ELF-1 (cell line): ENCODE results near the gene TRIM63.
A peak's percentile ranks its signal among the peaks of the same experiment; 100 is the strongest.
"Not testable (repeated sequence)": the region's sequence is repeated elsewhere in the genome, so short reads cannot be mapped to it uniquely, and the experiment has no call there.

Experiments used
- DNase-seq: peaks from one replicate; pipeline ENCODE4 v3.0.0-alpha.2; 2016; ENCODE audit warnings: low read depth, low spot score

TRIM63 gene

DNA sequence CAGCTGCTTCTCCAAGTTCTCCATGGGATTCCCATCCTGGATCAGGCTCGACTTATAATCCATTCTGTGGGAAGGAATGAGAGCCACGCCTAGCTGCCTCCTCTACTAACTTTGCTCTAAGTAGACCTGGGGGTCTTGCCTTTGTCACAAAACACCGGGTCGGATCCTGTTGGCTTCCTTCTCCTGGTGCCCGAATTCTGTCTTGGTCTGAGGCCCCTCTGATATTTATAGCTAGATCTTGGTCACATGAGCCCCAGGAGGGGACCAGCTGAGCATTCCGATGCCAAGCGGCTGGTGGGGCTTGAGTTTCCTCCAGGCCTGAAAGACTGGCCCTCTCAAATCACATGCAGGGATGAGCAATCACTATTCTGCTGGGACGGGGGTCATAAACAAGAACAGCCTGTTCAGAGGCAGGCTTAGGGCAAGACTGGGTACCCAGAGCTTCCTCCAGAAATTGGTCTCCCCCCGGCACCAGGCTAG lies at the start of gene TRIM63:
Gene TRIM63, minus strand, starts transcription at position 199 of the 480 bp plus-strand sequence. Its CDS starts 136 bp downstream, at position 63.
- DNase-seq: peak; percentile 34

DNA sequence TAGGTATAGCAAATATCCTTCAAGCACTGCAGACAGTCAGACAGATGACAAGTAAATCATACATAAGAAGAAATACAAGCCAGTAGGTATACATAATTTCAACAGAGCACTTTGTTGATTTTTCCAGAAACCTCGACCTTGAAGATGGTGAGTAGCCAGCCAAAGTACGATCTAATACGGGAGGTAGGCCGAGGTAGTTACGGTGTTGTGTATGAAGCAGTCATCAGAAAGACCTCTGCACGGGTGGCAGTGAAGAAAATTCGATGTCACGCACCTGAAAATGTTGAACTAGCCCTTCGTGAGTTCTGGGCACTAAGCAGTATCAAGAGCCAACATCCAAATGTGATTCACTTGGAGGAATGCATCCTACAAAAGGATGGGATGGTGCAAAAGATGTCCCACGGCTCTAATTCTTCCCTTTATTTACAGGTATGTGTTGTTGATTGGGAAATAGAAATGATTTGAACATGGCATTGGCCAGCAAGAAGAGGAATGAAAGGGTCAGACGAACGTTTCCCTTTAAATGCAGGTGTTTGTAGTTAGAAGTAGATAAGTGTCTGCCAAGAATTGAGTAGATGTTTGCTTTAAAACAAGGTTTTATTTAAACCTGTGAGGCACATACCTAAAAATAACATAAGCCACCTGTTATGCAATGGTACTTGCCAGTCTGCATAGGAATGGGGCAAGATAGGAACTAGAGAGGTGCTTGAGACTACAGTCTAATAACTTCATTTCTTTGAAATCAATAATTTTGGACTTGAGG lies 46.9 kb upstream of the TRIM63 start:
- DNase-seq: no peak

GRCh38 chr1:26112407-26112775 lies 45.0 kb upstream of the TRIM63 start:
- DNase-seq: no peak

DNA sequence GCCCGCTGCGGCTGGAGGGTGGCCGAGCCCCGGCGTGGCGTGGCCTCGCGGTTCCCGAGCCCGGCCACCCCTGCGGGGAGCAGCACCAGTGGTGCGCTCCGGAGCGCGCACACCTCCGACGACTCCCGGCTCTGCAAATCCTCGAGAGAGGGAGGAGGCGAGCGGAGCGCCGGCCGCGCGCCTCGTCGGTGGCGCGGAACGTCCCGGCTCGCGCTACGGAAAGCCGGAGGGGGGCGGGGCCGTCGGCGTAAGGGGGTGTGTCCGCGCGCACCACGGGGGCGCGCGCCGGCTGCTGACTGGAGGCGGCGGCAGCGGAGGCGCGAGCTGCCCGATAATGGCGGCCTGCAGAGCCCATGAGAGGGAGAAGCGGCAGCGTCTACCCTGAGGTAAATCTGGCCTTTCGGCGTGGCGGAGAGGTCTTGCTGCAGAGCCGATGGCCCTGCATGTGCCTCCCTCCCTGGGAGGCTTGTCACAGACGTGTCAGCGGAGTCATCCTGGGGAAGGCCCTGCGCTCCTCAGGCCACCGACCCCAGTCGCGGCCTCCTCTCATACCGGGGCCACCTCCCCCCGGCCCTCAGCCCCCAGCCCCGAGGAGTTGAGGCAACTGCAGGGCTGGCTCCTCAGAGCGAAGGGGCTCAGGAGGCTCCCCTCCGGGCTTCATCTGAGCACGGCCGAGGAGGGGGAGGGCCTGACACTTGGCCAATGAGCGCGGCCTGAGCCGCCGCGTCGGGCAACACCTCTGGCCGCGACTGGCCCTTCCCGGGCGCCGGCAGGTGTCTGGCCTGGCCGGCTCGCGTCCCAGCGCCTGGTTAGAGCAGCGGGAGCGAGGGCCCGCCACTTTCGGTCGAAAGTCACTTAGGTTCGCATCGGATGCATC lies 44.3 kb upstream of the TRIM63 start, which contains the start of gene PDIK1L:
Gene PDIK1L, plus strand, starts transcription at position 295 of the 877 bp plus-strand sequence. CDS start 2,485 bp downstream, outside the sequence.
- DNase-seq: peak; percentile 96

GRCh38 chr1:26110731-26111529 lies 43.5 kb upstream of the TRIM63 start:
- peak; percentile 82 for DNase-seq

DNA sequence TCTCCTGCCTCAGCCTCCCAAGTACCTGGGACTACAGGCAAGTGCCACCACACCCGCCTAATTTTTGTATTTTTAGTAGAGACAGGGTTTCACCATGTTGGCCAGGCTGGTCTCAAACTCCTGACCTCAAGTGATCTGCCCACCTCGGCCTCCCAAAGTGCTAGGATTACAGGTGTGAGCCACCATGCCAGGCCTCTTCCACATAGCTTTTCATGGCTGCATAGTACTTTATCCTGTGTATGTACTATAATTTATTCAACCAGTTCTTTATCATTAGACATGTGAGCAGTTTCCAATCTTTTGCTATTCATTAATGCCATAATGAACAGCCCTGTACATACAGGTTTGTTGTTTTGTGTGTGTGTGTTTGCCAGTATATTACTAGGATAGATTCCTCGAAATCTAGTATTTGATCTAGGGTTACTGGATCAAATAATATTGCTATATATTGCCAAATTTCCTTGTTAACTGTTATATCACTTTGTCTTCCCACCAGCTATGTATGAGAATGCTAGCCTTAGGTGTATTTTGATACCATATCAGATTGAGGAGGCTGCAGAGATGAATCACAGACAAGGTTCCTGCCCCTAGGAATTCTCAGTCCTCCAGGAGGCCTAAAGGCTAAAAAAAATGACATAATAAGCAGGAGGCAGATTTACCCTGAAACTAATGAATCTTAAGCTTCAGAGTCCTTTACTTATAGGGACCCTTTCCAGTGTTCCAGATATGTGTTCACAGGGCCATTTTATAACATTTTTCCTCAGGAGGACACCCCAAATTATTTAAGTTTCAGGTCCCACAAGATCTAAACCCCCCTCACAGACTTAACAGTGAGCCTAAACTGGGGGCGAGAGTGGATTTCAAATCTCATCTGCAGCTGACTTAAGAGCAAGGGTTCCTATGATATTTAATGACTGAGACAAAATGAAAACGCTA lies 42.1 kb upstream of the TRIM63 start:
- DNase-seq: no peak

- not testable (repeated sequence) for DNase-seq
Observed at GRCh38 chr1:26105226-26105548, 37.8 kb upstream of the TRIM63 start.

DNA sequence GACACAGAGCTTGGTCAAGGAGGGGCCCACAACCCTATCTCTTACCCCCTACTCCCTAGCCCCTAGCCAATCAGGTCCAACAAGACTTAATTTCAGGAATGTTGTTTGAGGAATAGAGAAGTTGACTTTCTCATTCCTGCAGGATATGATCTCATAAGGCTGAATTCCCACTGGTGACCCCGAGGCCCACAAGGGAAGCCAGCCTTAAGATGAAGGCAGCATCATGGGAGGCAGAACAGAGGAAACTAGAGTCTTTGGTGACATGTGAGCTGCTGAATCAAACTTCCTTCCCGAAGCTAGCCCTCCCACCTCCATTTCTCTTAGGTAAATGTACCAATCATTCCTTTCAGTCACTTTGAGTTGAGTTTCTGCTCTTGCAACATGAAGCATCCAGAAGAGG lies 35.1 kb upstream of the TRIM63 start:
- no peak for DNase-seq

DNA sequence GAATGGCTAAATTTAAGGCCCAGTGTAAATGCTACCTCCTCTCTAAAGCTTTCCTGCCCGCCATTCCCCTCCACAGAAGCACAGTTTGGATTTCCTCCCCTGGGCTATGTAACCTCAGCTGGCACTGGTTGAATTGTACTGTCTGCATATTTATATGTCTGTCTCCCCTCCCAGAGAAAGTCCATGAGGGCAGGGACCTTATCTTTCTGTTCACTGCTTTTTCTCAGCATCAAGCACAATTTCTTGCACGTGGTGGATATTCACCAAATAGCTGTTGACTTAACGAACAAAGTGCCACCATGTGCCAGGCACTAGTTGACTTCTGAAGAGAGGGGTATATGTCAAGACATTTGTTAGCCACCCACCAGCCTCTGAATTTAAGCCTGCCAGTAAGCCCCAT lies 34.7 kb upstream of the TRIM63 start:
- DNase-seq: no peak

DNA sequence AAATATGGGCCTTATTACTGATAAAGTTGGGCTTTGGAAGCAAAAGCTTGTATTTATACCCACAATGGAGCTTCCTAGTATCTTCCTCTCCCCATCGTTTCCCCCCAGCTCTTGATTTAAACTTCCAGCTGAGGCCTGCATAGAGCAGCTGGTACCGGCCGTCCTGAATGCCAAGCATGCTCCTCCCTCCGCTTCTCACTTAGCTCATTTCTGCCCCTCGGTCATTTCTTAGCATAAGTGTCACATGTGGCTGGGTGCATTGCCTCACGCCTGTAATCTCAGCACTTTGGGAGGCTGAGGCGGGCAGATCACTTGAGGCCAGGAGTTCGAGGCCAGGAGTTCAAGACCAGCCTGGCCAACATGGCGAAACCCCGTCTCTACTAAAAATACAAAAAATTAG lies 32.8 kb upstream of the TRIM63 start:
- not testable (repeated sequence) for DNase-seq

DNA sequence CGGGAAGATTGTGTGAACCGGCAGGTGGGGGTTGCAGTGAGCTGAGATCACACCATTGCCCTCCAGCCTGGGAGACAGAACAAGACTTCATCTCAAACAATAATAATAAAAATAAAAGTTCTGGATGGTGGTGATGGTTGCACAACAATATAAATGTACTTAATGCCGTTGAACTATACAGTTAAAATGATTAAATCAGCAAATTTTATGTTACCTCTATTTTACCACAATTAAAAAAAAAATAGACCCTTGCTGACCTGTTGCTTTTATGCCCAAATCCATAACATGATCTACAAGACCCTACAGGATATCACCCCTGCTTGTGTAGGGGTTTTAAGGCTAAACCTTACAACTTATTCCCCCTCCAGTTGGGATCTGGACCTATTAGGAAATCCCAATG lies 32.4 kb upstream of the TRIM63 start:
- DNase-seq: no peak

- no peak for DNase-seq
Observed at GRCh38 chr1:26098602-26099001, 31.2 kb upstream of the TRIM63 start.

DNA sequence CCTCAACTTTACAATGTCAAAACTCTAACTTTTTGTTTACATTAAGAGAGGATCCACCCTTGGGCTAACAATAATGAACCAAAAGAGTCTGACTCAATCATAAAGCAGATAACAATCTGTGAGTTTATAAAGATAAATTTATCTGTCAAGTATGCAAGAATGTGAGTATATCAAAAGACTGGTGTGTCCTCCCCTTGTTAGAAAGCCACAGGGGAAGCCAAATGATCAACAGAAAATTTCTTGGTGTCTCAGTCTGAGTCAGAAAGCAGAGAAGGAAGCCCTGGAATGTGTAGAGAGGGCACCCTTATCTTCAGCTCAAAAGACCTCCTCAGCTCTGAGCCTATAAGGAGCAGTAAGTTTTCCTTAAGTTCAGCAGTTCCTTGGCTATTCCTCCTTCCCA lies 30.3 kb upstream of the TRIM63 start:
- no peak for DNase-seq

DNA sequence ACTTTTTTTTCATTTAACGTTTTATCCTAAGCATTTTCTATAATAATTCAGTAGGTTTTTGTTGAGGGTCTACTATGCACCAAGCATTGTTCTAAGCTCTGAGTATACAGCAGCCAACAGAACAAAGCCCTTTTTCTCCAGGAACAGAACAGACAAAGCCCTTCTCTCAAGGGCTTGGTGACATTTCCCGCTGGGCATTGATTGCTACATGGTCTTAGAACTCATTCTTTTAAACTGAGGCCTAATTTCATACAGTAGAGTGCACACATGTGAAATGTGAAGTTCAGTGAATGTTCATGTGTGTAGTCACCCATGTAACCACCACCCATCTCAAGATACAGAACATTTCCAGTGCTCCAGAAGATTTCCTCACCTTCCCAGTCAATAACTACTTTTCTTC lies 29.0 kb upstream of the TRIM63 start:
- no peak for DNase-seq

- peak; percentile 95 for DNase-seq
Observed at GRCh38 chr1:26094677-26095383, 27.4 kb upstream of the TRIM63 start.

- DNase-seq: peak; percentile 93
Observed at GRCh38 chr1:26094076-26094669, 26.7 kb upstream of the TRIM63 start.

GRCh38 chr1:26093569-26093968 lies 26.1 kb upstream of the TRIM63 start:
- DNase-seq: not testable (repeated sequence)

DNA sequence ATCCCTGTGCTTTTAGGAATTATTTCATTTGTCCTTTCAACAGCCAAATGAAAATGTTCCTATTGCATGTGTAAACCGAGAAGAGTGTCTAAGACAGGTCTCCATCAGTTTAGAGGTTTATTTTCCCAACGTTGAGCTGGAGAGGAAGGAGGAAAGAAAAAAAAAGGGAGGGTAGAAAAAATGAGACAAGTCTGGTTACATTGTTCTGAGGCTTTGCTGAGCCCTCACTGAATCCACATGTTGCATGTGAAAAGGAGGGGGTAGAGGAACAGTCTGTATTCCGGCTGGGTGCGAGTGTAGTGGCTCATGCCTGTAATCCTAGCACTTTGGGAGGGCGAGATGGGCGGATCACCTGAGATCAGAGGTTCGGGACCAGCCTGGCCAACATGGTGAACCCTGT lies 25.0 kb upstream of the TRIM63 start:
- peak; percentile 44 for DNase-seq

GRCh38 chr1:26090893-26091292 lies 23.5 kb upstream of the TRIM63 start:
- no peak for DNase-seq

GRCh38 chr1:26089125-26089524 lies 21.7 kb upstream of the TRIM63 start:
- DNase-seq: no peak
